ENCODE measurements around the gene CAST.

GRCh38 chr5:96753017-96753397 lies 90.8 kb downstream of the CAST start:
- TF ChIP-seq ZNF274 (IDR thresholded peaks at IDR 0.05; ENCODE audit: low read depth, low read length): no peak
- no peak for TF ChIP-seq YY1 (IDR thresholded peaks at IDR 0.05; ENCODE audit: insufficient read depth, insufficient read length)
- no peak for TF ChIP-seq SUZ12 (IDR thresholded peaks at IDR 0.05; ENCODE audit: extremely low read depth, insufficient read depth, insufficient read length)

Data from NT2/D1 (cell line).